Nephron progenitor cell (in vitro differentiated cells): Measurements from ENCODE around the gene ACE.

Experiments
- DNase-seq: peaks from one replicate; pipeline ENCODE4 v3.0.0; 2021
- H3K27ac Mint-ChIP-seq: 2 replicates; pipeline ENCODE4 v1.8.0; 2021; ENCODE audit warnings: mild to moderate bottlenecking, moderate library complexity, mixed read lengths
- H3K27me3 Mint-ChIP-seq: 2 replicates; pipeline ENCODE4 v1.8.0; 2021; ENCODE audit warnings: mild to moderate bottlenecking, low read depth, mixed read lengths; ENCODE audit not compliant: poor library complexity
- H3K36me3 Mint-ChIP-seq: 2 replicates; pipeline ENCODE4 v1.8.0; 2021; ENCODE audit warnings: low read depth, mixed read lengths
- H3K4me1 Mint-ChIP-seq: 2 replicates; pipeline ENCODE4 v1.8.0; 2021; ENCODE audit warnings: mixed read lengths
- H3K4me3 Mint-ChIP-seq: 2 replicates; pipeline ENCODE4 v1.8.0; 2021; ENCODE audit warnings: mild to moderate bottlenecking, moderate library complexity, mixed read lengths
- H3K9me3 Mint-ChIP-seq: 2 replicates; pipeline ENCODE4 v1.8.0; 2021; ENCODE audit warnings: mild to moderate bottlenecking, moderate library complexity, mixed read lengths
- CTCF ChIP-seq: fragments of 200-600 bp; sonication (generic); IDR thresholded peaks from 2 replicates; pipeline ENCODE4 v1.5.0; 2021; ENCODE audit warnings: antibody characterized with exemption

The ACE gene

GRCh38 chr17:63528183-63528582 is 51.3 kb downstream of the ACE start:
- no peak for DNase-seq
- peaks cover 11% of the 10 kb centered on the region for H3K4me1 Mint-ChIP-seq
- TF ChIP-seq CTCF = no peak
- H3K4me3 Mint-ChIP-seq = no peak overlapping the region
- no peak overlapping the region for H3K27ac Mint-ChIP-seq
- no peaks in the 10 kb centered on the region for H3K36me3 Mint-ChIP-seq
- no peaks in the 10 kb centered on the region for H3K9me3 Mint-ChIP-seq
- H3K27me3 Mint-ChIP-seq = peaks cover 40% of the 10 kb centered on the region

DNA sequence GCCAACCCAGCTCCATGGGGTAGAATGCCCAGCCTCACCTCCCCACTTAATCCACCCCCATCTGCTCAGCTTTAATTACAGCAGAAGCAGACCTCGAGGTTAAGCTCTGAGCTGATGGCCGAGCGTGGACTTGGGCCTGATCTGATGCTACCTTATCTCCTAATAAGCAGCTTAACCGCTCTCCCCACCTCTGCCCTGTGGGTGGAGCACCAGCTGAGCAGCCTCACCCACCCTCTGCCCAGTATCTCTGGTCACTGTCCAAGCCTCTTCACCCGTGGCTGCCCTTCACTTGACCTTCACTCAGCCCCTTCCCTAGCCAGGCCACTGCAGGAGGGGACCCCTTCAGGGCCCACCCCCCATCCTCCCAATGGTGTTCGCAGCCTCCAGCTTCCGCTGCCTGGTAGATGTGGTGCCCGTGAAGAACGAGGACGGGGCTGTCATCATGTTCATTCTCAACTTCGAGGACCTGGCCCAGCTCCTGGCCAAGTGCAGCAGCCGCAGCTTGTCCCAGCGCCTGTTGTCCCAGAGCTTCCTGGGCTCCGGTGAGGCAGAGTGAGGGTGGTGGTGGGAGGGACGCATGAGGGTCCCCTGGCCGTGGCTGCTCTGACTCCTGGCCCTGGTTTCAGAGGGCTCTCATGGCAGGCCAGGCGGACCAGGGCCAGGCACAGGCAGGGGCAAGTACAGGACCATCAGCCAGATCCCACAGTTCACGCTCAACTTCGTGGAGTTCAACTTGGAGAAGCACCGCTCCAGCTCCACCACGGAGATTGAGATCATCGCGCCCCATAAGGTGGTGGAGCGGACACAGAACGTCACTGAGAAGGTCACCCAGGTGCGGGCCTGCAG is 53.1 kb downstream of the ACE start:
- DNase-seq = no peak
- no peak overlapping the region for H3K4me3 Mint-ChIP-seq
- peaks cover 4% of the 10 kb centered on the region for H3K4me1 Mint-ChIP-seq
- H3K27ac Mint-ChIP-seq = no peak overlapping the region
- H3K27me3 Mint-ChIP-seq = peaks cover 24% of the 10 kb centered on the region
- H3K36me3 Mint-ChIP-seq = no peaks in the 10 kb centered on the region
- no peaks in the 10 kb centered on the region for H3K9me3 Mint-ChIP-seq
- TF ChIP-seq CTCF = no peak

DNA sequence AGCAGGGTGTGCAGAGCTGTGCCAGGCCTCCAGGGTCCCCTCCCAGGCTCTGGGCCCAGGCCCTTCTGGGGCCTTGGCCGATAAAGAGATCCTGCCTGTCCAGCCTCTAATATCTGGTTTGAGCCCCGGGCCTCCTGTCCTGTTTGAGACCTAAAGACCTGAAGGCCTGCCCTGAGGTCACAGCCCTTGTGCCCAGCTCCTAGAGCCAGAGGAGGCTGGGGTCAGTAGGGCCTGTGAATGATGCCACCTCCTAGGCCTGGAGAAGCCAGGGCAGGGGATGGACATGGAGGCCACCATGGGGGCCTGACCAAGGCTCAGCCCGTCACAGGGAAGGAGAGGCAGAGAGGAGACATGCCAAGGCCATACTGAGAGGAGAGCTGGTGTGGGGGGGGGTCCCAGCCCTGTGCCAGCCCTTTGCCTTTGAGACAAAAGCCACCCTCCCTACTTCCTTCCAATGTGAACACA is 53.7 kb downstream of the ACE start:
- TF ChIP-seq CTCF = no peak
- Mint-ChIP-seq H3K9me3 (no peaks in the 10 kb centered on the region), H3K36me3 (no peaks in the 10 kb centered on the region), H3K4me1 (peaks cover 4% of the 10 kb centered on the region), H3K27ac (no peak overlapping the region), H3K4me3 (no peak overlapping the region), H3K27me3 (peaks cover 22% of the 10 kb centered on the region)
- DNase-seq = no peak

DNA sequence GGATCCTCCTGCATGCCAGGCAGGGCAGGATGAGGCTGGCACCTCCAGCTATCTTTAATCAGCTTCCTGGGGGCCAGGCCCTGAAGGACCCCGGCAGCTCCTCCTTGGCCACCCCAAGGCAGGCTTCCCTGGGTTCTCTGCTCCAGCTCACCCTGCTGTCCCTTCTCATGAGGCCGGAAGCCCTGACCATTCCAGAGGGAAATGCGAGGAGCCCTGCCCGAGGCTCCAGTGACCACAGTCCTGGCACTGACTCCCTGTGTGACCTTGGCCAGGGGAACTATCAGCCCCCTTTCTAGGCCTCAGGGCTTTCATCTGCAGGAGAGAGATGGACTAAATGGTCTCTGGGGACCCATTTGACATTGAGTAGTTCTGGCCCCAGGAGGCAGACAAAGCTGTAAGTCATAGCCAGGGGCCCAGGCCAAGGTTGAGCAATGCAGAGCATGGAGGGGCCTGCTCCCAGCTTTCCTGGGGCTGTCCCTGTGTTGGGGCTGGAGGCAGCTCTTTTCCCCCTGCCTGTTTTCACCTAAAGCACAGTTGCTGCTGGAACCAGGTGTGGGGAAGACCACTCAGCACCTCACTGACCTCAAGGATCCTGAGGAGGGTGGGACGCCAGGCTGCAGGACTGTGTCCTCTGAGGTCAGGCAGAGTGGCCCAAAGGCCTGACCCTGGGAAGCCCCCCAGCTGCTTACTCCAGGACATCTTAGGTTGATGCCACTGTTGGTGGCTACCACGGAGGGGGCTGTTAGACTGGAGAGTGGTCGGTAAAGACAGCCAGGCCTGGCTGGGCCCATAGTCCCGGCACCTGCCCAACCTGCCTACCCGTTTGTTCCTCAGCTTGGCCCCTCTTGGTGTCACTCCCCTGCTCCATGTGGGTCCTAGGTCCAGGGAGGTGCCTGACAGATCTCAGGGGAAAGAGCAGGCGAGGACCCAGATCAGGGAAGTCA is 54.4 kb downstream of the ACE start:
- H3K36me3 Mint-ChIP-seq = no peaks in the 10 kb centered on the region
- no peak for TF ChIP-seq CTCF
- no peak overlapping the region for H3K4me3 Mint-ChIP-seq
- H3K4me1 Mint-ChIP-seq = peaks cover 4% of the 10 kb centered on the region
- H3K27ac Mint-ChIP-seq = no peak overlapping the region
- no peaks in the 10 kb centered on the region for H3K9me3 Mint-ChIP-seq
- no peak for DNase-seq
- H3K27me3 Mint-ChIP-seq = peaks cover 18% of the 10 kb centered on the region

DNA sequence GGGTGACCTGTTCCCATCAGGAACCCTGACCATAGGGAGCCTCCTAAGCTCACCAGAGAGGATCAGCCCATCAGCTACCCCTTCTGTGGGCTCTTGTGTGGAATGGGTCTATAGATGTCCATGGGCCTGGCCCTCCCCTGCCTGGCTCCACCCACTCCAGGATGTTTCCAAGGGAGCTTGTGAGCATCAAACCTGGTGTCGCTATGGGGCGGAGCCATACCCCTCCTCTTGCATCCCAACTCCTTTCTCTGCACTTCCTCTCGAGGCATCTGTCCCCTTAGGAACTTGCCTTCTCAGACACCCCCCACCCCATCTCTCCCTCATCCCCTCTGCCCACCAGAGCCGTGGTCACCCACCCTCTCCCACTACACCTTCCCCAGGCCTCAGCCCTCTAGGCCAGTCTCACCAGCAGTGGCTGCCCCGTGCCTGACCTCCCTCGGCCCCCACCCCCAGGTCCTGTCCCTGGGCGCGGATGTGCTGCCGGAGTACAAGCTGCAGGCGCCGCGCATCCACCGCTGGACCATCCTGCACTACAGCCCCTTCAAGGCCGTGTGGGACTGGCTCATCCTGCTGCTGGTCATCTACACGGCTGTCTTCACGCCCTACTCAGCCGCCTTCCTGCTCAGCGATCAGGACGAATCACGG is 56.7 kb downstream of the ACE start:
- no peaks in the 10 kb centered on the region for H3K9me3 Mint-ChIP-seq
- no peak for TF ChIP-seq CTCF
- no peak for DNase-seq
- peaks cover 4% of the 10 kb centered on the region for H3K4me1 Mint-ChIP-seq
- H3K27ac Mint-ChIP-seq = no peak overlapping the region
- no peak overlapping the region for H3K4me3 Mint-ChIP-seq
- H3K36me3 Mint-ChIP-seq = no peaks in the 10 kb centered on the region
- H3K27me3 Mint-ChIP-seq = peaks cover 36% of the 10 kb centered on the region
